ENCODE data around the gene NUDT3. TPM values are rescaled to one million over a fixed set of nuclear protein-coding genes. Genes with fewer than 3 reads are reported as not detected.
A peak's percentile ranks its signal among the peaks of the same experiment; 100 is the strongest.

The NUDT3 gene
- 10 to 100 TPM; 11.1 to 13.7 TPM for total RNA-seq

- H3K27ac Mint-ChIP-seq = peak within 1 kb of the TSS; percentile 79
- H3K9me3 Mint-ChIP-seq = peaks cover 1 to 2% of the 10 kb centered on the region in 2 donors
- peaks cover 16% of the 10 kb centered on the region for H3K4me1 Mint-ChIP-seq (ENCODE audit: low read depth)
- peak; percentile 88 to 89 for ATAC-seq (replicated peaks in 1 of 2)
- H3K36me3 Mint-ChIP-seq (ENCODE audit: insufficient read depth in 2 of 2) = peaks cover 1 to 9% of the 10 kb centered on the region in 2 donors
- H3K27me3 Mint-ChIP-seq (ENCODE audit: low read depth) = no peaks in the 10 kb centered on the region
- peak; percentile 95 for DNase-seq
- H3K4me3 Mint-ChIP-seq = peak within 1 kb of the TSS; percentile 64 to 69
Observed at GRCh38 chr6:34392497-34393190, at the start of gene NUDT3. Gene NUDT3 (minus strand): TSS chr6:34392669. CDS start chr6:34392362, 307 bp downstream.

GRCh38 chr6:34441526-34441925 is 49.1 kb upstream of the NUDT3 start:
- Mint-ChIP-seq H3K27me3 (ENCODE audit: low read depth) (peaks cover 6% of the 10 kb centered on the region), H3K27ac (no peak overlapping the region)

GRCh38 chr6:34439442-34439841 is 47.0 kb upstream of the NUDT3 start:
- Mint-ChIP-seq H3K4me1 (ENCODE audit: low read depth) (no peaks in the 10 kb centered on the region), H3K27me3 (ENCODE audit: low read depth) (peaks cover 6% of the 10 kb centered on the region), H3K4me3 (no peak overlapping the region), H3K9me3 (peaks cover 4 to 6% of the 10 kb centered on the region in 2 donors), H3K27ac (no peak overlapping the region), H3K36me3 (ENCODE audit: insufficient read depth in 2 of 2) (no peaks in the 10 kb centered on the region)
- ATAC-seq (replicated peaks in 1 of 2) (no peak), DNase-seq (no peak)

More at GRCh38 chr6:34441526-34441925, 49.1 kb upstream of the NUDT3 start:
- no peaks in the 10 kb centered on the region for H3K36me3 Mint-ChIP-seq (ENCODE audit: insufficient read depth in 2 of 2)
- ATAC-seq (replicated peaks in 1 of 2) = no peak
- H3K9me3 Mint-ChIP-seq = peaks cover 4 to 6% of the 10 kb centered on the region in 2 donors
- H3K4me3 Mint-ChIP-seq = no peak overlapping the region
- no peak for DNase-seq
- H3K4me1 Mint-ChIP-seq (ENCODE audit: low read depth) = no peaks in the 10 kb centered on the region

GRCh38 chr6:34438705-34439104 is 46.2 kb upstream of the NUDT3 start:
- DNase-seq (no peak), ATAC-seq (replicated peaks in 1 of 2) (no peak)
- Mint-ChIP-seq H3K27me3 (ENCODE audit: low read depth) (peaks cover 6% of the 10 kb centered on the region), H3K36me3 (ENCODE audit: insufficient read depth in 2 of 2) (no peaks in the 10 kb centered on the region), H3K9me3 (peaks cover 4 to 6% of the 10 kb centered on the region in 2 donors), H3K4me3 (no peak overlapping the region), H3K27ac (no peak overlapping the region), H3K4me1 (ENCODE audit: low read depth) (no peaks in the 10 kb centered on the region)

- Mint-ChIP-seq H3K27me3 (ENCODE audit: low read depth) (peaks cover 6% of the 10 kb centered on the region), H3K4me1 (ENCODE audit: low read depth) (no peaks in the 10 kb centered on the region), H3K36me3 (ENCODE audit: insufficient read depth in 2 of 2) (no peaks in the 10 kb centered on the region), H3K9me3 (peaks cover 4 to 6% of the 10 kb centered on the region in 2 donors), H3K27ac (no peak overlapping the region), H3K4me3 (no peak overlapping the region)
- no peak for DNase-seq
- no peak for ATAC-seq (replicated peaks in 1 of 2)
Observed at GRCh38 chr6:34437644-34437970, 45.1 kb upstream of the NUDT3 start.

- no peak for ATAC-seq (replicated peaks in 1 of 2)
- H3K9me3 Mint-ChIP-seq = peaks cover 4 to 6% of the 10 kb centered on the region in 2 donors
- H3K36me3 Mint-ChIP-seq (ENCODE audit: insufficient read depth in 2 of 2) = no peaks in the 10 kb centered on the region
- H3K4me3 Mint-ChIP-seq = no peak overlapping the region
- DNase-seq = no peak
- no peaks in the 10 kb centered on the region for H3K4me1 Mint-ChIP-seq (ENCODE audit: low read depth)
- H3K27me3 Mint-ChIP-seq (ENCODE audit: low read depth) = peaks cover 6% of the 10 kb centered on the region
- H3K27ac Mint-ChIP-seq = no peak overlapping the region
Observed at GRCh38 chr6:34436803-34437643, 44.6 kb upstream of the NUDT3 start.

GRCh38 chr6:34435916-34436315 is 43.4 kb upstream of the NUDT3 start:
- H3K4me1 Mint-ChIP-seq (ENCODE audit: low read depth) = no peaks in the 10 kb centered on the region
- H3K36me3 Mint-ChIP-seq (ENCODE audit: insufficient read depth in 2 of 2) = no peaks in the 10 kb centered on the region
- ATAC-seq (replicated peaks in 1 of 2) = no peak
- no peak overlapping the region for H3K27ac Mint-ChIP-seq
- H3K9me3 Mint-ChIP-seq = peaks cover 4 to 6% of the 10 kb centered on the region in 2 donors
- H3K4me3 Mint-ChIP-seq = no peak overlapping the region
- no peak for DNase-seq
- peaks cover 6% of the 10 kb centered on the region for H3K27me3 Mint-ChIP-seq (ENCODE audit: low read depth)

GRCh38 chr6:34425498-34426410 is 33.3 kb upstream of the NUDT3 start, which contains the start of gene RPS10:
Gene RPS10 (minus strand): TSS chr6:34426069. CDS start chr6:34425221, 848 bp downstream.
- ATAC-seq (replicated peaks in 1 of 2) (peak; percentile 98), DNase-seq (peak; percentile 94 to 96)
- no peaks in the 10 kb centered on the region for H3K9me3 Mint-ChIP-seq
- H3K36me3 Mint-ChIP-seq (ENCODE audit: insufficient read depth in 2 of 2) = peaks cover 11 to 20% of the 10 kb centered on the region in 2 donors
- H3K27ac Mint-ChIP-seq = peak within 1 kb of the TSS; percentile 99
- peak within 1 kb of the TSS; percentile 99 to 100 for H3K4me3 Mint-ChIP-seq
- peaks cover 41% of the 10 kb centered on the region for H3K4me1 Mint-ChIP-seq (ENCODE audit: low read depth)
- no peaks in the 10 kb centered on the region for H3K27me3 Mint-ChIP-seq (ENCODE audit: low read depth)

GRCh38 chr6:34425132-34425497 is 32.6 kb upstream of the NUDT3 start:
- H3K36me3 Mint-ChIP-seq (ENCODE audit: insufficient read depth in 2 of 2) = peaks cover 11 to 24% of the 10 kb centered on the region in 2 donors
- H3K4me3 Mint-ChIP-seq = peak overlapping the region; percentile 99 to 100
- peaks cover 44% of the 10 kb centered on the region for H3K4me1 Mint-ChIP-seq (ENCODE audit: low read depth)
- H3K27ac Mint-ChIP-seq = peak overlapping the region; percentile 99
- H3K9me3 Mint-ChIP-seq = no peaks in the 10 kb centered on the region
- H3K27me3 Mint-ChIP-seq (ENCODE audit: low read depth) = no peaks in the 10 kb centered on the region
- peak in 1 of 2 donors; percentile 27 for DNase-seq
- ATAC-seq (replicated peaks in 1 of 2) = no peak

GRCh38 chr6:34424200-34425131 is 32.0 kb upstream of the NUDT3 start:
- Mint-ChIP-seq H3K27ac (peak overlapping the region; percentile 99), H3K4me3 (peak overlapping the region; percentile 99 to 100), H3K4me1 (ENCODE audit: low read depth) (peaks cover 44% of the 10 kb centered on the region), H3K36me3 (ENCODE audit: insufficient read depth in 2 of 2) (peaks cover 11 to 31% of the 10 kb centered on the region in 2 donors), H3K9me3 (no peaks in the 10 kb centered on the region), H3K27me3 (ENCODE audit: low read depth) (no peaks in the 10 kb centered on the region)
- DNase-seq (no peak), ATAC-seq (replicated peaks in 1 of 2) (no peak)

- Mint-ChIP-seq H3K4me3 (peak overlapping the region; percentile 99 to 100), H3K4me1 (ENCODE audit: low read depth) (peaks cover 48% of the 10 kb centered on the region), H3K9me3 (no peaks in the 10 kb centered on the region), H3K27me3 (ENCODE audit: low read depth) (no peaks in the 10 kb centered on the region), H3K27ac (peak overlapping the region; percentile 99), H3K36me3 (ENCODE audit: insufficient read depth in 2 of 2) (peaks cover 16 to 39% of the 10 kb centered on the region in 2 donors)
- ATAC-seq (replicated peaks in 1 of 2) = no peak
- no peak for DNase-seq
Observed at GRCh38 chr6:34423254-34423653, 30.8 kb upstream of the NUDT3 start.

- DNase-seq (no peak), ATAC-seq (replicated peaks in 1 of 2) (no peak)
- H3K4me3 Mint-ChIP-seq = no peak overlapping the region
- H3K27me3 Mint-ChIP-seq (ENCODE audit: low read depth) = no peaks in the 10 kb centered on the region
- H3K27ac Mint-ChIP-seq = peak overlapping the region; percentile 9
- peaks cover 37% of the 10 kb centered on the region for H3K4me1 Mint-ChIP-seq (ENCODE audit: low read depth)
- H3K9me3 Mint-ChIP-seq = no peaks in the 10 kb centered on the region
- H3K36me3 Mint-ChIP-seq (ENCODE audit: insufficient read depth in 2 of 2) = peaks cover 21 to 47% of the 10 kb centered on the region in 2 donors
Observed at GRCh38 chr6:34418367-34418766, 25.9 kb upstream of the NUDT3 start.

All from activated T-cell treated with anti-CD3 and anti-CD28 coated beads, Interleukin-2, amount 50 U/mL, for 72 hours (primary cell).